MM.1S (cell line): ENCODE results near the gene SCYGR5.

Experiments
- CTCF ChIP-seq: fragments of 300-600 bp; sonication (generic); IDR thresholded peaks from 2 replicates; pipeline ENCODE4 v1.5.1; 2016; ENCODE audit warnings: antibody characterized with exemption, low read length, mixed read lengths
- EZH2 ChIP-seq: fragments of 300-600 bp; sonication (generic); optimal IDR thresholded peaks from 2 replicates; pipeline ENCODE3; 2017; ENCODE audit warnings: low read depth, mild to moderate bottlenecking, antibody characterized with exemption, low read length, mixed read lengths

GRCh38 chr2:227625420-227625819 is 41.2 kb upstream of the SCYGR5 start:
- no peak for TF ChIP-seq CTCF
- no peak for TF ChIP-seq EZH2
